ENCODE data around the gene PPP4R3C.

PPP4R3C gene

GRCh38 chrX:27435031-27435430 is 28.1 kb downstream of the PPP4R3C start:
- TF ChIP-seq, protein P1, sequence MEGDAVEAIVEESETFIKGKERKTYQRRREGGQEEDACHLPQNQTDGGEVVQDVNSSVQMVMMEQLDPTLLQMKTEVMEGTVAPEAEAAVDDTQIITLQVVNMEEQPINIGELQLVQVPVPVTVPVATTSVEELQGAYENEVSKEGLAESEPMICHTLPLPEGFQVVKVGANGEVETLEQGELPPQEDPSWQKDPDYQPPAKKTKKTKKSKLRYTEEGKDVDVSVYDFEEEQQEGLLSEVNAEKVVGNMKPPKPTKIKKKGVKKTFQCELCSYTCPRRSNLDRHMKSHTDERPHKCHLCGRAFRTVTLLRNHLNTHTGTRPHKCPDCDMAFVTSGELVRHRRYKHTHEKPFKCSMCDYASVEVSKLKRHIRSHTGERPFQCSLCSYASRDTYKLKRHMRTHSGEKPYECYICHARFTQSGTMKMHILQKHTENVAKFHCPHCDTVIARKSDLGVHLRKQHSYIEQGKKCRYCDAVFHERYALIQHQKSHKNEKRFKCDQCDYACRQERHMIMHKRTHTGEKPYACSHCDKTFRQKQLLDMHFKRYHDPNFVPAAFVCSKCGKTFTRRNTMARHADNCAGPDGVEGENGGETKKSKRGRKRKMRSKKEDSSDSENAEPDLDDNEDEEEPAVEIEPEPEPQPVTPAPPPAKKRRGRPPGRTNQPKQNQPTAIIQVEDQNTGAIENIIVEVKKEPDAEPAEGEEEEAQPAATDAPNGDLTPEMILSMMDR (IDR thresholded peaks at IDR 0.05; ENCODE audit: insufficient read depth, low read length, poor library complexity, severe bottlenecking), result no peak
- H3K36me3 ChIP-seq (ENCODE audit: control insufficient read depth, insufficient read depth, low read length), result no peaks in the 10 kb centered on the region
- no peaks in the 10 kb centered on the region for H3K27me3 ChIP-seq (replicated peaks; ENCODE audit: control insufficient read depth, insufficient read depth, low read length)
- no peak overlapping the region for H3K4me3 ChIP-seq (replicated peaks; ENCODE audit: low read depth, low read length)
- DNase-seq (ENCODE audit: extremely low read depth, insufficient read length), result no peak
